NCI-H69 (cell line): Measurements from ENCODE around the gene APEX1.
A peak's percentile ranks its signal among the peaks of the same experiment; 100 is the strongest.

ENCODE experiments used
- DNase-seq: peaks from one replicate; lab custom pipeline; 2025; lab: John Stamatoyannopoulos, UW

The APEX1 gene

GRCh38 chr14:20454516-20455354 lies at the start of gene APEX1, which contains the start of gene OSGEP:
Gene APEX1 (plus strand): TSS chr14:20455226. CDS start chr14:20455646, 420 bp downstream.
Gene OSGEP (minus strand): TSS chr14:20454812. CDS start chr14:20454683, 129 bp downstream.
- peak; percentile 100 for DNase-seq

DNA sequence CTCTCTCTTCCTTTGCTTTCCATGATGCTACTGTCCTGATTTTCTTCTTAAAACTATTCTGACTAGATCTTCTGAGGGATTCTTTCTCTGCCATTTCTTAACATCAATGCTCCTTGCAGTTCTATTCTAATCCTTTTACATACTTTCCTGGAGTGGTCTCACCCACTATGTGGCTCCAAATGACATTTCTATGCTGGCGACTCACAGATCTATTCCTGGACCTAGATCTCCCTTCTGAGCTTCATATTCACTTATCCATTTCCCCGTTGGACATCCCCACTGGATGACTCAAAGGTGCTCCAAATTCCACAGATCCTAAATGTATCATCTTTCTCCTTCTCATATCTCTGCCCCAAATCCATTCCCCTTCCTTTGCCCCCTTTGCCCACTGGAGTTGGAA lies 45.8 kb upstream of the APEX1 start:
- DNase-seq = no peak

- no peak for DNase-seq
Measured at GRCh38 chr14:20412411-20412810, 42.6 kb upstream of the APEX1 start.

DNA sequence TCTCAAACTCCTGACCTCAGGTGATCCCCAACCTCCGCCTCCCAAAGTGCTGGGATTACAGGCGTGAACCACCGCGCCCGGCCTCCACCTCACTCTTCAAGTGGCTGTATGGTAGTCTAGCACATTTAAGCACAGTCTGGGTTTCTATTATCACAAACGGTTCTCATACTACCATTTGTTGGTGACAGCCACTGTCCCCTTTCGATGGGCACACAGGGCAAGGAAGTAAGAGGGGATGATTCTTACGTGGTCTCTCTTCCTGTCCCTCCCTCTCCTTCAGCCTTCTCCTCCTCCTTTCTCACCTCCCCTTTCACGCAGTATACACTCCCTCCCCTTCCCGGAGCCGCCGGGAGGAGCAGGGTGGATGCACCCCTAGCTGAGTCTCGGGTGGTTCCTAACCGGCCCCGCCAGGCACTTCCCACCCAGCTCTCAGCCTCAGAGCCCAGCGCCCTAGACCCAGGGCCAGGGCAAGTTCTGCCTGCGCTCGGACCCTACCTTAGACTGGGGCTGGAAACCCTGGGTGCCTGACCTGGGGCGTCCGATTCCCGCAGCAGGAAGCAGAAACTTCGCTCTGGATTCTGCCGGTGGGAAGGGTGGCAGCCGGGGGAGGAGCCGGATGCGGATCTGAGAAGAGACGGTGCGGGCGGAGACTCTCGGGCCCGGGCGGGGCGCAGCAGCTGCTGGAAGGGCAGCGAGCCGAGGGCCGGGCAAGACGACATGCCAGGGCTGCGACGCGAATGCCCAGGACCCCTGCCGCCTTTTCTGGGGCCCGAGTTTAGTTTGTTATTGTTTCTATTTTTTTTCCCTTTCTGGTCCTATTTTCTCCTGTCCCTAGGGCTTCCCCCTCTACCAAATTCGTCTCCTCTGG lies 41.9 kb upstream of the APEX1 start, which contains the start of gene TEP1:
TEP1 (minus strand) TSS at position 626 of the 868 bp plus-strand sequence. CDS start 5,062 bp downstream, outside the sequence.
- DNase-seq = peak; percentile 91

GRCh38 chr14:20413744-20414082 lies 41.3 kb upstream of the APEX1 start:
- peak; percentile 39 for DNase-seq

- DNase-seq = peak; percentile 72
Measured at GRCh38 chr14:20415782-20416206, 39.2 kb upstream of the APEX1 start.

DNA sequence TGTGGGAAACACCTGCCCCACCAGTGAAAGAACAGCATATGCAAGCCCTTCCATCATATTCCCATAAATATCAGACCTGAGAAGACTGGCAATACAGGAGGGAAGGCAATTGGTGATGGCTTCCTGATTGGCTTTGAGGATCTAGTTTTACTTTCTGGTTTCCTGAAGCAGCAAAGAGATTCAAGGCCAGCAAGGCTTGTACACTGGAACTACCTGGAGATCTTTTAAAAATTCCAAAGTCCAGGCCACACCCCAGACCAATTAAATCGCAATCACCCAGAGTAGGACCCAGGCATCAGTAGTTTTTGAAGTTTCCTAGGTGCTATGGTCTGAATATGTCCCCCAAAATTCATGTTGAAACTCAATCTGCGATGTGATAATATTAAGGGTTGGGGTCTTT lies 38.8 kb upstream of the APEX1 start:
- no peak for DNase-seq

- peak; percentile 80 for DNase-seq
Measured at GRCh38 chr14:20417250-20418186, 37.5 kb upstream of the APEX1 start.

- no peak for DNase-seq
Measured at GRCh38 chr14:20418501-20418909, 36.5 kb upstream of the APEX1 start.

GRCh38 chr14:20419419-20419818 lies 35.6 kb upstream of the APEX1 start:
- no peak for DNase-seq

- no peak for DNase-seq
Measured at GRCh38 chr14:20421267-20421666, 33.8 kb upstream of the APEX1 start.

- DNase-seq = no peak
Measured at GRCh38 chr14:20422886-20423285, 32.1 kb upstream of the APEX1 start.

DNA sequence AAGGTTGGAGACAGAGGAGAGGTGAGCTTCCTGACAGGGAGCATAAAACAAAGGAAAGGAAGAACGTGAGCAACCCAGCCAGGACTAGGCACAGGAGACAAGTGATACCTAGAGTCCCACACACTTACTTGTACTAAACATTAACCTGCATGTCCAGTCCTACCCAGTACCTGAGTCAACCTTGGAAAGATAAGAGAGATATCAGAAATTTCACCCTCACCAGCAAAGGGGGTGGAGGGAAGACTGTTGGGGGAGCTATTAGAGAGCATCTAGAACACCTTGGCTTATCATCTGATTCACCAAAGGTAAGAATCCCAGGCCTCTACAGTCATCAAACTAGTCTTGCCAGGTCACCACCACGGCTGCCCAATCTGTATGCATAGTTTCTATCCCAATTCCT lies 30.2 kb upstream of the APEX1 start:
- DNase-seq = no peak

DNA sequence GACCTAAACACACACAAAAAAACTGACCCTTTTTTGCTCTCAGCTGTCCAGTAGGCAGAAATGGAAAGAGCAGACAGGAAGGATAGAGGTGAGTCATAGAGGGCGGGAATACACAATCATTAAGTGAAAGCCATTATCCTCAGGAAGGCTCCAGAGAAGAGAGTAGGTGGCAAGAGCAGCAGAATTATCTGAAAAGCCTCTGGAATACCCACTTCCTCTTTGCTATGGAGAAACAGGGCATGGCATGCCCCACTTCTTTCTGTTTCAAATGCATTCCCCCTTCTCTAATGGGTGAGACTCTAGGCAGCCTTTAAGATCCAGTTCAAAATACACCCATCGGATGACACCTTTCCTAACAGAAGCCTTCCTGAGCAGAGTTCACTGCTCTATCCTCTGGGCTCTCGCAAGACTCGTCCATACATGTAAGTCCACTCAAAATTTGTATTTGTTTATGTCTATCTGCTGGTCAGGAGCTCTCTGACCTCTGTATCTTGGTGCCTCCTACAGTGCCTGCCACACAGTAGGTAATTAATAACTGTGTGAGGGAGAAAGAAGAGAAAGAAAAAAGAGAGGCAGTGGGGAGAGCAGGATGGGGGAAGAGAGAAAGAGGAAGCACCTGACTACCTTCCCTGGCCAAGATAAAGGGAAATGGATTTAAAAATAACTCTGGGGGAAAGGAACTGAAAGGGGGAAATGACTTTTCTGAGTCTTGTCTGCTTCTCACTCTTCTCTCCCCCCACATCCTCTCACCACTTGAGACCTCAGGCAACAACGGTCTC lies 27.6 kb upstream of the APEX1 start:
- DNase-seq = peak; percentile 75

DNA sequence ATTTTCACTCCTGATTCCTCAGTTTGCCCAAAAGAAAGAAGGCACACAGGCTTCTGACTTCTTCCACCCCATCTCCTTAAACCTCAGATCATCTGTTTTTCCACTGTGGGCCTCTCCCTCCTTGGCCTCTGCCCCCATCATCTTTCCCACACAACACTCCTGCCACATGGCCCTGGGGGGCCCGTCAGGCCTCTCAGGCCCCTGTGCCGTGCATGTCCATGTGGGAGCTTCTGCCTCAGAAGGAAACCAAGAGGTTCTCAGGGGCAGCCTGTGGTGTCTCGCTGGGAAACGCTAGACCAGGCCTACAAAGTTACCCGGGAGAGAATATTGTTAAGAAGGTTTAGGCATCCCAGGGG lies 27.0 kb upstream of the APEX1 start:
- DNase-seq = no peak

GRCh38 chr14:20428802-20429201 lies 26.2 kb upstream of the APEX1 start:
- peak; percentile 7 for DNase-seq

DNA sequence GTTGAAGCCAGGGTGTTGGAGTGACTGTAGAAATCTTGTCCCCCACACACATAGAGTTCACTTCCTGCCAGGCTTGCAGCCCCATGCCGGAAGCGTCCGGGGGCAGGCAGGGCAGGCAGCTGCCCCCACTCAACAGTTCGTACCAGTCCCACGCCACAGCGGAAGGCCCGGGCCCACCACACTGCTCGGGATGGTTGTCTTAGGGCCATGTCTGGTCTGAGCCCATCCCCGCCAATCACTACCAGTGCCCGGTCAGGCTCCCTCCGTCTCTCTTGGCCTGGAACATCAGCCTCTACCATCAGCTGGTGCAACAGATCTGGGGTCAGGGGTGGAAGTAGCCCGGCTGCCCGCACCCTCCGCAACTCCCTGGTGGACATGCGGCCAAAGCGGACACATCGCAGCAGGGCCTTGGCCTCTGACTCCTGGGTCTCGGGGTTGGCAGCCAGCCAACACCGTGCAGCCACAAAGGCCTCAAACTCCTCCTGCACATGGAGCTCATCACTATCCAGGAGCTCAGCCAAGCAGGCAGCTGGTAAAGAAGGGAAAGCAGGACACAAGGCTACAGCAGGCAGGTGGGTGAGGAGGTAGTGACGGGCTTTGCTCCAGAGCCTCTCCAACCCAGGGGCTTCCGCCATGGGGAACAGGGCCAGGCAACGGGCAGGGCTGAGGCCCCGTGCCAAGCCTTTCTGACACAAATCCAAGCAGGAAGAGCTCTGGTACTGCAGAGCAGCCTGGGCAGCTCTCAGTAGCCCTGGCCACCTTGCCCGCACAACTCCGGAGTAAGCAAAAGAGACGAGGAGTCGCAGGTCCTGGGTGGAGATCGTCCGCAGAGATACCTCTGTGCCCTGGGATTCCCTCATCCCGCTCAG lies 25.0 kb upstream of the APEX1 start:
- DNase-seq = no peak

DNA sequence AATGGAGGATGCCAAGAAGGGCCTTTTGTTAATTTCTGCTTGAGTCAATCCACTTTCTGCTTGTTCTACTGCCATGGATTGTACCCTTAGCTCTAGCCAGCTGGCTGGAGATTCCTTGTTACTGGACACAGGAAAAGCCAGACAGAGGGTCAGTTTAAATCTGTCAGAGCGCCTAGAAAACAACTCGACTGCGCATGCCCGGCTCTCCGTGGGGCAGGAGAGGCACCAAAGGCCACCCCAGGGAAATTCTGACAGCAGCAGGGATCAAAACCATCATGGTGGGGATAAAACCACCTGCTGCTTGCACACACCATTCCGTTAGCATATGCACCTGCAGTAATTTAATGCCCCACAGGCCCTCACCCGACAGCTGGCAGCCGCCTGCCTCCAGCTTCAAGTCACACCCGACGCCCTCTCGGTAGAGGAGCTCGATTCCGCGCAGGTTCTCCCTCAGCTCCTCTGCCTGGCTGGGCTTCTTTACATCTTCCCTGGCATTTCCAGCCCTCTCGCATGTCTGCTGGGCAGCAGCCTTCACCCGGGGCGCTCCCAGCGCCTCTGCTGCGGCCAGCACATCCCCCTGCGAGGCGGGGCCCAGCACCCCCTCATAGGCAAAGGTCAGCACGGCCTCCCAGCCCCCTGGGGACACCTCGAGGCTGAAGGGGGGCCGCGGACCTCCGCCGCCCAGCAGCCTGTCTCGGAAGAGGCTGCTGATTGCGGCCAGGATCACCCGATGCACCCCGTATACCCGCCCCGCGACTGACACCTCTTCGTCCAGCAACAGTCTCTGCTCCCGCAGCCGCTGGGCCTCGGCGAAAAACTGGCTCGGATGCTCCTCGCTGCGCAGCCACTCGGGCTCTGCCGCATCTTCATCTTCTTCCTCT lies 20.1 kb upstream of the APEX1 start:
- peak; percentile 74 for DNase-seq
